Fibroblast of lung (primary cell): ENCODE results near the gene CFAP299. TPM values are rescaled to one million over a fixed set of nuclear protein-coding genes. Genes with fewer than 3 reads are reported as not detected.

Source experiments
- DNase-seq, 2 donors: peaks; one replicate each; pipeline versions ENCODE4 v3.0.0 to v3.0.0-alpha.2; 2010; ENCODE audit warnings: low read depth in 2 of 2
- H2AFZ ChIP-seq: 2 replicates; pipeline ENCODE4 v1.5.1; 2012; ENCODE audit warnings: low read length, control low read depth, inconsistent platforms
- H3K27ac ChIP-seq: 2 replicates; pipeline ENCODE4 v1.5.1; 2011; ENCODE audit warnings: low read length, control low read depth; ENCODE audit not compliant: insufficient read depth
- H3K27me3 ChIP-seq: 2 replicates; pipeline ENCODE4 v1.5.1; 2011; ENCODE audit warnings: mild to moderate bottlenecking, low read length; ENCODE audit not compliant: control insufficient read depth, insufficient read depth
- H3K36me3 ChIP-seq: 2 replicates; pipeline ENCODE4 v1.5.1; 2011; ENCODE audit warnings: low read length; ENCODE audit not compliant: control insufficient read depth, insufficient read depth
- H3K4me1 ChIP-seq: 2 replicates; pipeline ENCODE4 v1.5.1; 2011; ENCODE audit warnings: low read length; ENCODE audit not compliant: control insufficient read depth, insufficient read depth; ENCODE audit errors: extremely low read depth
- H3K4me2 ChIP-seq: 2 replicates; pipeline ENCODE4 v1.5.1; 2011; ENCODE audit warnings: low read length, control low read depth; ENCODE audit not compliant: insufficient read depth; ENCODE audit errors: extremely low read depth
- H3K4me3 ChIP-seq, 4 experiments: fragments of 200-600 bp in 1 of 4; sonication (generic) in 1 of 4; replicated peaks in 1 of 4; 2 replicates each; pipeline ENCODE4 v1.5.1; 2011 to 2016; ENCODE audit warnings: low read length in 4 of 4, low read depth in 3 of 4, mild to moderate bottlenecking in 3 of 4, control low read depth in 2 of 4, inconsistent platforms in 1 of 4, mixed read lengths in 1 of 4; ENCODE audit not compliant: insufficient read depth in 1 of 4; ENCODE audit errors: control extremely low read depth in 1 of 4
- H3K79me2 ChIP-seq: 2 replicates; pipeline ENCODE4 v1.5.1; 2012; ENCODE audit warnings: mild to moderate bottlenecking, low read length, inconsistent platforms; ENCODE audit not compliant: control insufficient read depth, insufficient read depth
- H3K9ac ChIP-seq: 2 replicates; pipeline ENCODE4 v1.5.1; 2011; ENCODE audit warnings: mild to moderate bottlenecking, low read length, control low read depth; ENCODE audit not compliant: insufficient read depth
- H3K9me3 ChIP-seq: 2 replicates; pipeline ENCODE4 v1.5.1; 2012; ENCODE audit warnings: low read depth, low read length; ENCODE audit not compliant: control insufficient read depth, insufficient read depth
- H4K20me1 ChIP-seq: 2 replicates; pipeline ENCODE4 v1.5.1; 2011; ENCODE audit warnings: low read length; ENCODE audit not compliant: control insufficient read depth, insufficient read depth; ENCODE audit errors: extremely low read depth
- EZH2 ChIP-seq: IDR thresholded peaks from 2 replicates; pipeline ENCODE4 v1.5.1; 2012; ENCODE audit warnings: low read length, control low read depth, mild to moderate bottlenecking; ENCODE audit errors: missing control alignments
- polyA plus RNA-seq, 2 donors: library from polyadenylated mRNA; depleted of rRNA in 1 of 2; stranded (reverse) in 1 of 2; unstranded in 1 of 2; fragments of >200 nt; gene quantifications; 2 replicates each; pipeline ENCODE4 v1.2.1, GENCODE V29; 2011 to 2012; ENCODE audit warnings: missing spikeins in 1 of 2
- total RNA-seq: library from RNA; depleted of rRNA; stranded (reverse); fragments of >200 nt; gene quantifications from 2 replicates; pipeline ENCODE4 v1.2.1, GENCODE V29; 2014
- TF ChIP-seq, protein P1 (sequence below), 2 donors: IDR thresholded peaks in 1 of 2; conservative IDR thresholded peaks in 1 of 2; 1 replicate in 1 of 2; 2 replicates in 1 of 2; pipeline ENCODE4 v1.5.1; 2011 to 2012; ENCODE audit warnings: low read length in 2 of 2, control low read depth in 1 of 2, inconsistent platforms in 1 of 2, low read depth in 1 of 2, mild to moderate bottlenecking in 1 of 2

CFAP299 gene
- total and polyA plus RNA-seq, 2 donors (not counting 1 experiment from before 2014, with no cell fraction given), result 0.79 to 16.2 TPM

- H4K20me1 ChIP-seq, result no peaks in the 10 kb centered on the region
- no peak for DNase-seq
- TF ChIP-seq EZH2, result no peak
- TF ChIP-seq, protein P1, sequence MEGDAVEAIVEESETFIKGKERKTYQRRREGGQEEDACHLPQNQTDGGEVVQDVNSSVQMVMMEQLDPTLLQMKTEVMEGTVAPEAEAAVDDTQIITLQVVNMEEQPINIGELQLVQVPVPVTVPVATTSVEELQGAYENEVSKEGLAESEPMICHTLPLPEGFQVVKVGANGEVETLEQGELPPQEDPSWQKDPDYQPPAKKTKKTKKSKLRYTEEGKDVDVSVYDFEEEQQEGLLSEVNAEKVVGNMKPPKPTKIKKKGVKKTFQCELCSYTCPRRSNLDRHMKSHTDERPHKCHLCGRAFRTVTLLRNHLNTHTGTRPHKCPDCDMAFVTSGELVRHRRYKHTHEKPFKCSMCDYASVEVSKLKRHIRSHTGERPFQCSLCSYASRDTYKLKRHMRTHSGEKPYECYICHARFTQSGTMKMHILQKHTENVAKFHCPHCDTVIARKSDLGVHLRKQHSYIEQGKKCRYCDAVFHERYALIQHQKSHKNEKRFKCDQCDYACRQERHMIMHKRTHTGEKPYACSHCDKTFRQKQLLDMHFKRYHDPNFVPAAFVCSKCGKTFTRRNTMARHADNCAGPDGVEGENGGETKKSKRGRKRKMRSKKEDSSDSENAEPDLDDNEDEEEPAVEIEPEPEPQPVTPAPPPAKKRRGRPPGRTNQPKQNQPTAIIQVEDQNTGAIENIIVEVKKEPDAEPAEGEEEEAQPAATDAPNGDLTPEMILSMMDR (conservative IDR thresholded peaks at IDR 0.05 in 1 of 2, IDR thresholded peaks at IDR 0.05 in 1 of 2; ENCODE audit: low read depth in 1 of 2, low read length in 2 of 2), result no peak
- H3K79me2 ChIP-seq, result no peaks in the 10 kb centered on the region
- H3K27ac ChIP-seq, result no peak overlapping the region
- H3K9me3 ChIP-seq, result no peaks in the 10 kb centered on the region
- no peak overlapping the region for H3K9ac ChIP-seq
- H3K4me3 ChIP-seq, result no peak overlapping the region
- H2AFZ ChIP-seq, result no peak overlapping the region
- H3K4me1 ChIP-seq, result no peaks in the 10 kb centered on the region
- no peak overlapping the region for H3K4me2 ChIP-seq
- no peaks in the 10 kb centered on the region for H3K27me3 ChIP-seq
- no peaks in the 10 kb centered on the region for H3K36me3 ChIP-seq
Observed at GRCh38 chr4:80475236-80475635, 139.7 kb downstream of the CFAP299 start.

- no peak overlapping the region for H3K27ac ChIP-seq
- H3K36me3 ChIP-seq, result no peaks in the 10 kb centered on the region
- H4K20me1 ChIP-seq, result no peaks in the 10 kb centered on the region
- H2AFZ ChIP-seq, result no peak overlapping the region
- TF ChIP-seq EZH2, result no peak
- TF ChIP-seq, protein P1 (conservative IDR thresholded peaks at IDR 0.05 in 1 of 2, IDR thresholded peaks at IDR 0.05 in 1 of 2; ENCODE audit: low read depth in 1 of 2, low read length in 2 of 2), result no peak
- no peak overlapping the region for H3K4me2 ChIP-seq
- no peaks in the 10 kb centered on the region for H3K27me3 ChIP-seq
- no peak overlapping the region for H3K4me3 ChIP-seq
- no peak overlapping the region for H3K9ac ChIP-seq
- DNase-seq, result peak in 1 of 2 donors; percentile 14
- H3K9me3 ChIP-seq, result no peaks in the 10 kb centered on the region
- no peaks in the 10 kb centered on the region for H3K79me2 ChIP-seq
- H3K4me1 ChIP-seq, result no peaks in the 10 kb centered on the region
Observed at GRCh38 chr4:80475798-80476197, 140.3 kb downstream of the CFAP299 start.

DNA sequence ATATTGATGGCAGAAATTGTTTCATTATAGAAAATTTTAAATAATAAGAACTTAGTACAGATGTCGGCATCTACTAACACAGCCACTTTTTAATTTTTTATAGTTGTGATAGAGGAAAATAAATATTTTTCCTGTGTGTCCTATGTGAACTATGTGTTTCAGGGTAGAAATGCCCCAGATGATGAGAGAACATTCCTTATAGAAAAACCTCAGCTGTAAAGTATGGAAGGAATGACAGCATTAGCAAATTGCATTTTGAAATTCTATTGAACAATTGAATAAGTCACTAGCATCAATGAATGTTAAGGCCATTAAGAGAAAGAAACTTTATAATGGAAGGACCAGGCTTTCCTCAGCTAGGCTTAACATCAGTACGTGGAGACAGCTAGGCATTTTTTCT lies 149.2 kb downstream of the CFAP299 start:
- Histone ChIP-seq H3K4me1 (no peaks in the 10 kb centered on the region), H3K36me3 (no peaks in the 10 kb centered on the region), H2AFZ (no peak overlapping the region), H3K27ac (no peak overlapping the region), H3K79me2 (no peaks in the 10 kb centered on the region), H3K9ac (no peak overlapping the region), H3K9me3 (no peaks in the 10 kb centered on the region), H3K4me2 (no peak overlapping the region), H3K4me3 (no peak overlapping the region), H4K20me1 (no peaks in the 10 kb centered on the region), H3K27me3 (no peaks in the 10 kb centered on the region)
- DNase-seq, result no peak
- TF ChIP-seq, protein P1 (conservative IDR thresholded peaks at IDR 0.05 in 1 of 2, IDR thresholded peaks at IDR 0.05 in 1 of 2; ENCODE audit: low read depth in 1 of 2, low read length in 2 of 2), result no peak
- TF ChIP-seq EZH2, result no peak
